ENCODE measurements around the gene LETMD1.

DNA sequence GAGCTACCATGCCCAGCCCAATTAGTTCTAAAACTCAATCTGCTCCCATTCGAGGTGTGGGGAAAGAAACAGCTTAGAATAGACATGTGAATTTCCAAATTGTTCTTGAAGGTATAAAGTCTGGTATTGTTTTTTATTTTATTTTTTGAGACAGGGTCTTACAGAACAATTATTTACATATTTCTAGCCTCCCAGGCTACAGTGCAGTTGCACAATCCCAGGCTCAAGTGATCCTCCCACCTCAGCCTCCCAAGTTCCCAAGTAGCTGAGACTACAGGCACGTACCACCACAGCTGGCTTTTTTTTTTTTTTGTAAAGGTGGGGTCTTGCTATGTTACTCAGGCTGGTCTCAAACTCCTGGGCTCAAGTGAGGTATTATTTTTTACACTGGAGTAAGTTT is 28.2 kb upstream of the LETMD1 start:
- TF ChIP-seq, protein P1, sequence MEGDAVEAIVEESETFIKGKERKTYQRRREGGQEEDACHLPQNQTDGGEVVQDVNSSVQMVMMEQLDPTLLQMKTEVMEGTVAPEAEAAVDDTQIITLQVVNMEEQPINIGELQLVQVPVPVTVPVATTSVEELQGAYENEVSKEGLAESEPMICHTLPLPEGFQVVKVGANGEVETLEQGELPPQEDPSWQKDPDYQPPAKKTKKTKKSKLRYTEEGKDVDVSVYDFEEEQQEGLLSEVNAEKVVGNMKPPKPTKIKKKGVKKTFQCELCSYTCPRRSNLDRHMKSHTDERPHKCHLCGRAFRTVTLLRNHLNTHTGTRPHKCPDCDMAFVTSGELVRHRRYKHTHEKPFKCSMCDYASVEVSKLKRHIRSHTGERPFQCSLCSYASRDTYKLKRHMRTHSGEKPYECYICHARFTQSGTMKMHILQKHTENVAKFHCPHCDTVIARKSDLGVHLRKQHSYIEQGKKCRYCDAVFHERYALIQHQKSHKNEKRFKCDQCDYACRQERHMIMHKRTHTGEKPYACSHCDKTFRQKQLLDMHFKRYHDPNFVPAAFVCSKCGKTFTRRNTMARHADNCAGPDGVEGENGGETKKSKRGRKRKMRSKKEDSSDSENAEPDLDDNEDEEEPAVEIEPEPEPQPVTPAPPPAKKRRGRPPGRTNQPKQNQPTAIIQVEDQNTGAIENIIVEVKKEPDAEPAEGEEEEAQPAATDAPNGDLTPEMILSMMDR (IDR thresholded peaks at IDR 0.05) = no peak
- no peak for TF ChIP-seq POLR2A (IDR thresholded peaks at IDR 0.05)

Data from right lobe of liver (tissue), 4 donors.